Neural cell (in vitro differentiated cells): Measurements from ENCODE around the gene ITGAL. TPM values are rescaled to one million over a fixed set of nuclear protein-coding genes. Genes with fewer than 3 reads are reported as not detected.
"Not testable (repeated sequence)": the region's sequence is repeated elsewhere in the genome, so short reads cannot be mapped to it uniquely, and the experiment has no call there.

Experiments used
- H2AFZ ChIP-seq: fragments of 200-600, 300-800 bp; sonication (generic), shearing (Covaris generic); 2 replicates; pipeline ENCODE4 v1.6.0; 2014; ENCODE audit warnings: low read depth, mild to moderate bottlenecking, antibody characterized with exemption, low read length, moderate library complexity
- H3F3A ChIP-seq: fragments of 200-600 bp; shearing (Covaris generic); 2 replicates; pipeline ENCODE4 v1.6.1; 2016; ENCODE audit warnings: mild to moderate bottlenecking, moderate library complexity, mixed read lengths, antibody characterized with exemption, low read length; ENCODE audit not compliant: insufficient read depth, poor library complexity, severe bottlenecking
- H3K27ac ChIP-seq: fragments of 200-600, 300-800 bp; sonication (generic), shearing (Covaris generic); 2 replicates; pipeline ENCODE4 v1.5.1; 2014; ENCODE audit warnings: mild to moderate bottlenecking, low read length, moderate library complexity
- H3K27me3 ChIP-seq: fragments of 300-800, 200-600 bp; sonication (generic), shearing (Covaris generic); 2 replicates; pipeline ENCODE4 v1.6.0; 2014; ENCODE audit warnings: mild to moderate bottlenecking, low read depth, low read length, moderate library complexity; ENCODE audit not compliant: insufficient read depth
- H3K36me3 ChIP-seq: fragments of 300-800, 200-600 bp; sonication (generic), shearing (Covaris generic); 2 replicates; pipeline ENCODE4 v1.5.1; 2014; ENCODE audit warnings: mild to moderate bottlenecking, antibody characterized with exemption, low read length, moderate library complexity; ENCODE audit not compliant: insufficient read depth
- H3K4me2 ChIP-seq: fragments of 300-800, 200-600 bp; sonication (generic), shearing (Covaris generic); 2 replicates; pipeline ENCODE4 v1.6.0; 2014; ENCODE audit warnings: mild to moderate bottlenecking, low read length
- H3K4me3 ChIP-seq: fragments of 300-800, 200-600 bp; sonication (generic), shearing (Covaris generic); 2 replicates; pipeline ENCODE4 v1.5.1; 2014; ENCODE audit warnings: mild to moderate bottlenecking, low read length, moderate library complexity
- H3K79me2 ChIP-seq: fragments of 200-600 bp; shearing (Covaris generic); replicated peaks from 2 replicates; pipeline ENCODE4 v1.6.0; 2014; ENCODE audit warnings: mild to moderate bottlenecking, low read length, moderate library complexity; ENCODE audit not compliant: insufficient read depth
- H3K9ac ChIP-seq: fragments of 300-800, 200-600 bp; sonication (generic), shearing (Covaris generic); 2 replicates; pipeline ENCODE4 v1.6.1; 2016; ENCODE audit warnings: mild to moderate bottlenecking, low read length, mixed read lengths
- H3K9me2 ChIP-seq: fragments of 200-600 bp; shearing (Covaris generic); 2 replicates; pipeline ENCODE4 v1.6.1; 2016; ENCODE audit warnings: mild to moderate bottlenecking, low read length, mixed read lengths; ENCODE audit not compliant: insufficient read depth
- H3K9me3 ChIP-seq: fragments of 200-600, 300-800 bp; sonication (generic), shearing (Covaris generic); 2 replicates; pipeline ENCODE4 v1.6.1; 2016; ENCODE audit warnings: mild to moderate bottlenecking, mixed run types, low read length, moderate library complexity, mixed read lengths
- H4K20me1 ChIP-seq: fragments of 200-600 bp; shearing (Covaris generic); 2 replicates; pipeline ENCODE4 v1.6.1; 2016; ENCODE audit warnings: mild to moderate bottlenecking, mixed run types; ENCODE audit not compliant: insufficient read depth
- EP300 ChIP-seq: fragments of 450-650 bp; conservative IDR thresholded peaks from 2 replicates; pipeline ENCODE4 v1.6.1; 2014; ENCODE audit warnings: antibody characterized with exemption, mild to moderate bottlenecking, moderate library complexity; ENCODE audit not compliant: poor library complexity, severe bottlenecking
- EZH2 ChIP-seq: fragments of 200-600, 300-800 bp; shearing (Covaris generic), sonication (generic); IDR thresholded peaks from 2 replicates; pipeline ENCODE4 v1.6.1; 2014; ENCODE audit warnings: antibody characterized with exemption, low read length, borderline replicate concordance, mild to moderate bottlenecking; ENCODE audit not compliant: insufficient read depth, poor library complexity, severe bottlenecking
- POLR2AphosphoS5 ChIP-seq: IDR thresholded peaks from 2 replicates; pipeline ENCODE4 v1.6.1; 2012
- RAD21 ChIP-seq: fragments of 450-650 bp; conservative IDR thresholded peaks from 2 replicates; pipeline ENCODE4 v1.6.1; 2014; ENCODE audit warnings: antibody characterized with exemption, mild to moderate bottlenecking, moderate library complexity
- REST ChIP-seq: IDR thresholded peaks from 2 replicates; pipeline ENCODE4 v1.6.1; 2012; ENCODE audit warnings: borderline replicate concordance
- SMC3 ChIP-seq: fragments of 450-650 bp; conservative IDR thresholded peaks from 2 replicates; pipeline ENCODE4 v1.6.1; 2014; ENCODE audit warnings: antibody characterized with exemption, mild to moderate bottlenecking, moderate library complexity; ENCODE audit not compliant: poor library complexity
- polyA plus RNA-seq: library from polyadenylated mRNA; depleted of rRNA; stranded (reverse); fragments of >200 nt; gene quantifications from 2 replicates; pipeline ENCODE4 v1.2.3, GENCODE V29; 2014
- TF ChIP-seq, protein P1 (sequence below): fragments of 450-650 bp; IDR thresholded peaks from 2 replicates; pipeline ENCODE4 v1.5.1; 2014; ENCODE audit warnings: antibody characterized with exemption, mild to moderate bottlenecking, moderate library complexity; ENCODE audit not compliant: poor library complexity, severe bottlenecking

Gene ITGAL
- polyA plus RNA-seq, 1 donor from 2014 or later = not detected

GRCh38 chr16:30521476-30521872, 48.9 kb downstream of the ITGAL start:
- no peaks in the 10 kb centered on the region for H3K9me3 ChIP-seq
- no peaks in the 10 kb centered on the region for H4K20me1 ChIP-seq
- H3K4me2 ChIP-seq = no peak overlapping the region
- no peaks in the 10 kb centered on the region for H3F3A ChIP-seq
- no peak overlapping the region for H2AFZ ChIP-seq
- TF ChIP-seq EZH2 (no peak), REST (no peak), RAD21 (no peak), EP300 (no peak)
- H3K9ac ChIP-seq = no peak overlapping the region
- no peak overlapping the region for H3K27ac ChIP-seq
- no peaks in the 10 kb centered on the region for H3K36me3 ChIP-seq
- H3K9me2 ChIP-seq = no peaks in the 10 kb centered on the region
- H3K79me2 ChIP-seq = peaks cover 5% of the 10 kb centered on the region
- H3K27me3 ChIP-seq = no peaks in the 10 kb centered on the region
- no peak overlapping the region for H3K4me3 ChIP-seq

GRCh38 chr16:30521873-30522641, 49.5 kb downstream of the ITGAL start:
- Histone ChIP-seq H3K36me3 (no peaks in the 10 kb centered on the region), H3K27me3 (no peaks in the 10 kb centered on the region), H3F3A (no peaks in the 10 kb centered on the region), H2AFZ (no peak overlapping the region), H3K79me2 (peaks cover 5% of the 10 kb centered on the region), H3K4me3 (no peak overlapping the region), H3K27ac (no peak overlapping the region), H3K9me3 (no peaks in the 10 kb centered on the region), H3K9ac (no peak overlapping the region), H4K20me1 (no peaks in the 10 kb centered on the region), H3K4me2 (no peak overlapping the region), H3K9me2 (no peaks in the 10 kb centered on the region)
- TF ChIP-seq EP300 (no peak), SMC3 (no peak), EZH2 (no peak), POLR2AphosphoS5 (peak; percentile 9)
- TF ChIP-seq, protein P1, sequence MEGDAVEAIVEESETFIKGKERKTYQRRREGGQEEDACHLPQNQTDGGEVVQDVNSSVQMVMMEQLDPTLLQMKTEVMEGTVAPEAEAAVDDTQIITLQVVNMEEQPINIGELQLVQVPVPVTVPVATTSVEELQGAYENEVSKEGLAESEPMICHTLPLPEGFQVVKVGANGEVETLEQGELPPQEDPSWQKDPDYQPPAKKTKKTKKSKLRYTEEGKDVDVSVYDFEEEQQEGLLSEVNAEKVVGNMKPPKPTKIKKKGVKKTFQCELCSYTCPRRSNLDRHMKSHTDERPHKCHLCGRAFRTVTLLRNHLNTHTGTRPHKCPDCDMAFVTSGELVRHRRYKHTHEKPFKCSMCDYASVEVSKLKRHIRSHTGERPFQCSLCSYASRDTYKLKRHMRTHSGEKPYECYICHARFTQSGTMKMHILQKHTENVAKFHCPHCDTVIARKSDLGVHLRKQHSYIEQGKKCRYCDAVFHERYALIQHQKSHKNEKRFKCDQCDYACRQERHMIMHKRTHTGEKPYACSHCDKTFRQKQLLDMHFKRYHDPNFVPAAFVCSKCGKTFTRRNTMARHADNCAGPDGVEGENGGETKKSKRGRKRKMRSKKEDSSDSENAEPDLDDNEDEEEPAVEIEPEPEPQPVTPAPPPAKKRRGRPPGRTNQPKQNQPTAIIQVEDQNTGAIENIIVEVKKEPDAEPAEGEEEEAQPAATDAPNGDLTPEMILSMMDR = no peak

DNA sequence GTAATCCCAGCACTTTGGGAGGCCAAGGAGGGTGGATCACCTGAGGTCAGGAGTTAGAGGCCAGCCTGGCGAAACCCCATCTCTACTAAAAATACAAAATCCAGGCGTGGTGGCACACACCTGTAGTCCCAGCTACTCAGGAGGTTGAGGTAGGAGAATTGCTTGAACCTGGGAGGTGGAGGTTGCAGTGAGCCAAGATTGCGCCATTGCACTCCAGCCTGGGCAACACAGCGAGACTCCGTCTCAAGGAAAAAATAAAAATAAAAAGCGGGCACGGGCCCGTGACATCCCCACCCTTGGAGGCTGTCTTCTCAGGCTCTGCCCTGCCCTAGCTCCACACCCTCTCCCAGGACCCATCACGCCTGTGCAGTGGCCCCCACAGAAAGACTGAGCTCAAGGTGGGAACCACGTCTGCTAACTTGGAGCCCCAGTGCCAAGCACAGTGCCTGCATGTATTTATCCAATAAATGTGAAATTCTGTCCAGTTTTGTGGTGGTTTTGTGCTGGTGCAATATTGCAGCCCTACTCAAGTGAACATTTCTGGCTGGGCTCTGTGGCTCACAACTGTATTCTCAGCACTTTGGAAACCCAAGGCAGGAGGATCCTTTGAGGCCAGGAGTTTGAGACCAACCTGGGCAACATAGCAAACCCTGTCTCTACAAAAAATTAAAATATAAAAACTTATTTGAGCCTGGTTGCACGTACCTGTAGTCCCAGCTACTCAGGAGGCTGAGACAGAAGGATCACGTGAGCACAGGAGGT, 50.3 kb downstream of the ITGAL start:
- not testable (repeated sequence) for H3K9me3 ChIP-seq, H4K20me1 ChIP-seq, H3K9me2 ChIP-seq, H3K27ac ChIP-seq, H3K27me3 ChIP-seq, H3K4me2 ChIP-seq, H3K79me2 ChIP-seq, H3K36me3 ChIP-seq, H3K4me3 ChIP-seq, H2AFZ ChIP-seq, H3K9ac ChIP-seq, H3F3A ChIP-seq
